ENCODE results near the gene PLAC9.

Gene PLAC9

DNA sequence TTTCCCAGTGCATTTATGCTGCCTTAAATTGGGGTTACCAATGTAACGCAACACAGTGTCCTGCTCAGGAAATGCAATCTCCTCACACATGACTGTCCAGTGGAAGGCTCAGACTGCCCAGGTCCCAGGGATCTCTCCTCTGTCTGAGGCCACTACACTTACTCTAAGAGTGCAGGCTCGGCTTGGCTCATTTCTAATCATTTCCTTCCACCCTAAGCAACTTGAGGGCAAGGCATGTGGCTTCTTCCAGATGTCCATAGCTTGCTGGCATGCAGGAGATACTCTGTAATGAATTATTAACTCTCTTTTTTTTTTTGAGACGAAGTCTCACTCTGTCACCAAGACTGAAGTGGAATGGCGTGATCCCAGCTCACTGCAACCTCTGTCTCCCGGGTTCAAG is 23.7 kb downstream of the PLAC9 start:
- Histone ChIP-seq H3K9ac (ENCODE audit: low read length) (no peak overlapping the region), H2AFZ (ENCODE audit: low read length) (no peak overlapping the region), H3K9me2 (replicated peaks; ENCODE audit: insufficient read depth, low read length) (no peaks in the 10 kb centered on the region), H3K27me3 (replicated peaks; ENCODE audit: insufficient read depth, low read length) (no peaks in the 10 kb centered on the region), H3K27ac (ENCODE audit: low read length) (no peak overlapping the region), H4K20me1 (ENCODE audit: insufficient read depth, low read length) (no peaks in the 10 kb centered on the region), H3K4me3 (ENCODE audit: low read length) (no peak overlapping the region), H3F3A (ENCODE audit: insufficient read depth, low read length) (no peaks in the 10 kb centered on the region), H3K79me2 (ENCODE audit: low read length) (0 out of 2 replicates have a peak, but pooled peaks cover 4% of the 10 kb centered on the region), H3K9me3 (replicated peaks; ENCODE audit: insufficient read depth, low read length) (no peaks in the 10 kb centered on the region), H3K36me3 (replicated peaks; ENCODE audit: insufficient read depth, low read length) (peaks cover 16% of the 10 kb centered on the region; the same call in 1 of the 2 replicates), H3K4me2 (ENCODE audit: low read depth, low read length) (no peak overlapping the region), H3K4me1 (ENCODE audit: low read length) (no peaks in the 10 kb centered on the region)
- no peak for DNase-seq
- TF ChIP-seq EZH2phosphoT487 (IDR thresholded peaks at IDR 0.05; ENCODE audit: low read length) = no peak
- TF ChIP-seq, protein P1, sequence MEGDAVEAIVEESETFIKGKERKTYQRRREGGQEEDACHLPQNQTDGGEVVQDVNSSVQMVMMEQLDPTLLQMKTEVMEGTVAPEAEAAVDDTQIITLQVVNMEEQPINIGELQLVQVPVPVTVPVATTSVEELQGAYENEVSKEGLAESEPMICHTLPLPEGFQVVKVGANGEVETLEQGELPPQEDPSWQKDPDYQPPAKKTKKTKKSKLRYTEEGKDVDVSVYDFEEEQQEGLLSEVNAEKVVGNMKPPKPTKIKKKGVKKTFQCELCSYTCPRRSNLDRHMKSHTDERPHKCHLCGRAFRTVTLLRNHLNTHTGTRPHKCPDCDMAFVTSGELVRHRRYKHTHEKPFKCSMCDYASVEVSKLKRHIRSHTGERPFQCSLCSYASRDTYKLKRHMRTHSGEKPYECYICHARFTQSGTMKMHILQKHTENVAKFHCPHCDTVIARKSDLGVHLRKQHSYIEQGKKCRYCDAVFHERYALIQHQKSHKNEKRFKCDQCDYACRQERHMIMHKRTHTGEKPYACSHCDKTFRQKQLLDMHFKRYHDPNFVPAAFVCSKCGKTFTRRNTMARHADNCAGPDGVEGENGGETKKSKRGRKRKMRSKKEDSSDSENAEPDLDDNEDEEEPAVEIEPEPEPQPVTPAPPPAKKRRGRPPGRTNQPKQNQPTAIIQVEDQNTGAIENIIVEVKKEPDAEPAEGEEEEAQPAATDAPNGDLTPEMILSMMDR (IDR thresholded peaks at IDR 0.05; ENCODE audit: low read length) = no peak
- TF ChIP-seq EZH2 (optimal IDR thresholded peaks at IDR 0.05; ENCODE audit: low read depth, low read length) = no peak

DNA sequence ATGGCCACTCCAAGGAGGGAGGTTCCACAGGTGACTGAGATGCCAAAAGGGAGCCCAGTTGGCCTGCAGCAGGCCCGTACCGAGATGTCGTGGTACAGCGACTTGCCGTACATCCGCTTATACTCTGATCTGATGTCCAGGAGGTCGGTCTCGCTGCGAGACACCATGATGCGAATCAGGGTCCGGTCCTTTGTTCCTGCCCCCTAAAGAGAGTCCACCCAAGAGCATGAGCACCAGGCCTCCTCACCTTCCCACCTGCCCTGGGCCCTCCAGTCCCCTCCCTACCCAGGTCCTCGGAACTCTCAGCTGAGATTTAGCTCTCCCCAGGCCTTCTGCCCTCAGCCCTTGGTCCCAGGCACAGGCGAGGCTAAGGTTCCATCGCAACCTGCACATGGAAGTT is 25.0 kb downstream of the PLAC9 start:
- H3K27me3 ChIP-seq (replicated peaks; ENCODE audit: insufficient read depth, low read length) = no peaks in the 10 kb centered on the region
- H3F3A ChIP-seq (ENCODE audit: insufficient read depth, low read length) = no peaks in the 10 kb centered on the region
- H4K20me1 ChIP-seq (ENCODE audit: insufficient read depth, low read length) = no peaks in the 10 kb centered on the region
- H3K9ac ChIP-seq (ENCODE audit: low read length) = no peak overlapping the region
- H3K4me1 ChIP-seq (ENCODE audit: low read length) = no peaks in the 10 kb centered on the region
- peaks cover 12% of the 10 kb centered on the region; the same call in 1 of the 2 replicates for H3K36me3 ChIP-seq (replicated peaks; ENCODE audit: insufficient read depth, low read length)
- H3K9me3 ChIP-seq (replicated peaks; ENCODE audit: insufficient read depth, low read length) = no peaks in the 10 kb centered on the region
- no peak for DNase-seq
- H3K4me3 ChIP-seq (ENCODE audit: low read length) = no peak overlapping the region
- H3K27ac ChIP-seq (ENCODE audit: low read length) = no peak overlapping the region
- no peaks in the 10 kb centered on the region for H3K9me2 ChIP-seq (replicated peaks; ENCODE audit: insufficient read depth, low read length)
- TF ChIP-seq EZH2 (optimal IDR thresholded peaks at IDR 0.05; ENCODE audit: low read depth, low read length) = no peak
- TF ChIP-seq EZH2phosphoT487 (IDR thresholded peaks at IDR 0.05; ENCODE audit: low read length) = no peak
- TF ChIP-seq, protein P1 (IDR thresholded peaks at IDR 0.05; ENCODE audit: low read length) = no peak
- no peak overlapping the region for H2AFZ ChIP-seq (ENCODE audit: low read length)
- H3K79me2 ChIP-seq (ENCODE audit: low read length) = 0 out of 2 replicates have a peak, but pooled peaks cover 4% of the 10 kb centered on the region
- H3K4me2 ChIP-seq (ENCODE audit: low read depth, low read length) = no peak overlapping the region

DNA sequence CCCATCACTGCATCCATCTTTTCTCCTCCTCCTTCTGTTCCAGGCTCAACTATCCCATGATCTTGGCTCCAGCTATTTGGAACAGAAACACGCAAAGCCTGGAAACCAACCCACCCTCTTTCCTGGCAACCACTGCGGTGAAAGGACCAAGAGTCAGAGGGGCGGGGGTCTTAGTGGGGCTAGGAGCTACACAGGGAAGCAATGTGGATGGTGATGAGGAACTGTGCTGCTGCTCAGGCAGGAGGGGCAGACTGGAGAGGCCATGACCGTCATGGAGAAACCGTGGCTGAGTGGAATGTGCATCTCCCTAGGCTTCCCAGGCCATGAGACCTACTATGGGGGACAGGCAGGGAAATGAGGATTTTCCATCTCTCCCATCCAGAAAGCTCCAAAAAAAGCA is 25.6 kb downstream of the PLAC9 start:
- H3K4me1 ChIP-seq (ENCODE audit: low read length) = no peaks in the 10 kb centered on the region
- H3K27me3 ChIP-seq (replicated peaks; ENCODE audit: insufficient read depth, low read length) = no peaks in the 10 kb centered on the region
- 0 out of 2 replicates have a peak, but pooled peaks cover 4% of the 10 kb centered on the region for H3K79me2 ChIP-seq (ENCODE audit: low read length)
- no peak overlapping the region for H3K4me3 ChIP-seq (ENCODE audit: low read length)
- no peak overlapping the region for H3K9ac ChIP-seq (ENCODE audit: low read length)
- no peak for DNase-seq
- H3K9me2 ChIP-seq (replicated peaks; ENCODE audit: insufficient read depth, low read length) = no peaks in the 10 kb centered on the region
- no peak overlapping the region for H3K27ac ChIP-seq (ENCODE audit: low read length)
- TF ChIP-seq EZH2phosphoT487 (IDR thresholded peaks at IDR 0.05; ENCODE audit: low read length) (no peak), EZH2 (optimal IDR thresholded peaks at IDR 0.05; ENCODE audit: low read depth, low read length) (no peak)
- TF ChIP-seq, protein P1 (IDR thresholded peaks at IDR 0.05; ENCODE audit: low read length) = no peak
- H3K9me3 ChIP-seq (replicated peaks; ENCODE audit: insufficient read depth, low read length) = no peaks in the 10 kb centered on the region
- no peak overlapping the region for H2AFZ ChIP-seq (ENCODE audit: low read length)
- peaks cover 13% of the 10 kb centered on the region; the same call in 1 of the 2 replicates for H3K36me3 ChIP-seq (replicated peaks; ENCODE audit: insufficient read depth, low read length)
- no peak overlapping the region for H3K4me2 ChIP-seq (ENCODE audit: low read depth, low read length)
- no peaks in the 10 kb centered on the region for H4K20me1 ChIP-seq (ENCODE audit: insufficient read depth, low read length)
- H3F3A ChIP-seq (ENCODE audit: insufficient read depth, low read length) = no peaks in the 10 kb centered on the region

Data from MM.1S (cell line).